ENCODE measurements around the gene SPATA13.
A peak's percentile ranks its signal among the peaks of the same experiment; 100 is the strongest.
"Not testable (repeated sequence)": the region's sequence is repeated elsewhere in the genome, so short reads cannot be mapped to it uniquely, and the experiment has no call there.

The SPATA13 gene

GRCh38 chr13:24160458-24161009 is at the start of gene SPATA13:
Gene SPATA13 (plus strand): TSS chr13:24160720. CDS start chr13:24222930, 62,210 bp downstream.
- DNase-seq (ENCODE audit: extremely low spot score, insufficient read length, low read depth) (peak; percentile 98), FAIRE-seq (peak; percentile 90)

- no peak for DNase-seq (ENCODE audit: extremely low spot score, insufficient read length, low read depth)
- FAIRE-seq, result no peak
These were observed 47.7 kb upstream of the SPATA13 start for GRCh38 chr13:24112791-24113190.

GRCh38 chr13:24115671-24116070 is 44.8 kb upstream of the SPATA13 start:
- DNase-seq (ENCODE audit: extremely low spot score, insufficient read length, low read depth) (no peak), FAIRE-seq (no peak)

DNA sequence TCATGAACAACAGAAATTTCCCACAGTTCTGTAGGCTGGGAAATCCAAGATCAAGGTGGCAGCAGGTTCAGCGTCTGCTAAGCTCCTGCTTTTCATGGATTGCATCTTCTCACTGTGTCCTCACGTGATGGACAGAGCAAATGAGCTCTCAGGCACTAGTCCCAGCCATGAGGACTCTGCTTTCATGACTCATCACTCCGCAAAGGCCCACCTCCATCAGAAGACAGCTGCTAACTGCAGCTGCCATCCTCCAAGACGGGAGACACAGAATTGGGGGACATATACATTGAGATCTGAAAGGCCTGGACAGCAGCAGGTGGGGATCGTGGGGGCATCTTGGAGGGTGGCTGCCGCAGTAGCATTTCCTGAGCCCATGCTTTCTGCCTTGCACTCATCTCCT is 44.4 kb upstream of the SPATA13 start:
- DNase-seq (ENCODE audit: extremely low spot score, insufficient read length, low read depth) (no peak), FAIRE-seq (no peak)

DNA sequence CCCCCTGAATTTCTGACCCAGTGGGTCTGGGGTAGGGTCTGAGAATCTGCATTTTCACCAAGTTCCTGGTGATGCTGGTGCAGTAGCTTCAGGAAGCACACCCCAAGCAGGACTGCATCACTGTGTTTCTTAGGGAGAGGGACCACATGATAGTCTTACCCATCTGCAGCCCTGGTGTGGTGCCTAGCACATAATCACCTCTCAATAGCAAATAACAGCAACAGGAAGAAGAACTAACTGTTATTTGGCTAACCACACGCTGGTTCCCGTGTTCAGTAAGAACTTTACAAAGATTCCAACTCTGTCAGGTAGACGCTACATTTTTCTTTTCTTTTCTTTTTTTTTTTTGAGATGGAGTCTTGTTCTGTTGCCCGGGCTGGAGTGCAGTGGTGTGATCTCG is 41.9 kb upstream of the SPATA13 start:
- no peak for FAIRE-seq
- no peak for DNase-seq (ENCODE audit: extremely low spot score, insufficient read length, low read depth)

DNA sequence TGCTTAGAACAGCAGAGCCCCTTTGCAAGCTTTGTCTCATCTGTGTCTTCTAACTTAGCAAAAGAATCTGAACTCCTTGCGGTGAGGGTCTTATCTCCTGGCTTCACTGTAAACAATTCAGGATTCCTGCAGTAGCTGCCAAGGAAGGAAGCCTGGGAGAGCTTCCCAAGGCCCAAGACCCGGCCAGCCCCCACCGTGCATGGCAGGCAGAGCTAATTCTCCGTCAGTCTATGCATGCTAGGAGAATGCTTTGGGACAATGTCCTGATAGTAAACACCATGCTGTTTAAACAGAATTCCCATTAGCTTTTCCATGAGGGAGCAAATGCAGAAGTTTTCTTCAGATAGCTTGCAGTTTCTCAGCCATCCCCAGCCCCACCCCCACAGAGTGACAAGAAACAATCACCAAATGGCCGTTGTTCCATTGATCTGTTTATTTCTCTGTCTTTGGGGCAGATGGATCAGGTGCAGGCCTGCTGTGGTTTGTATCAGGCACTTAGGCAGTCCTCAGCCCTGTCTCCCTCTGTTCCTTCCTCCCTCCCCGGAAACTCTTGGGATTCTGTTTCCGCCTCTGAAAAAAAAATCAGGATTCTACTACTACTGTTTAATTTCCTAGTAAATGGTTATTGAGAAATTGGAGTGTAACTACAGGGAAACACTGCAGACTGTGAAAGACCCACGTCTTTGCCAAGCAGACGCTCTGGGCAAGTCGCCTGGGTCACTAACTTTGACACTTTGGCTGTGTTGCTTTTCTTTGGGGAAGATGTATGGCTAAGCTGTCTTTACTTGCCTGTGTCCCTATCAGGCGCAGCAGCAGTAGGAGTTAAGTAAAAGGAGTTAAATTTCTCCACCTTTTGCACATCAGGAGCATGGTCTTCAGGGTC is 40.7 kb upstream of the SPATA13 start:
- DNase-seq (ENCODE audit: extremely low spot score, insufficient read length, low read depth) (no peak), FAIRE-seq (no peak)

DNA sequence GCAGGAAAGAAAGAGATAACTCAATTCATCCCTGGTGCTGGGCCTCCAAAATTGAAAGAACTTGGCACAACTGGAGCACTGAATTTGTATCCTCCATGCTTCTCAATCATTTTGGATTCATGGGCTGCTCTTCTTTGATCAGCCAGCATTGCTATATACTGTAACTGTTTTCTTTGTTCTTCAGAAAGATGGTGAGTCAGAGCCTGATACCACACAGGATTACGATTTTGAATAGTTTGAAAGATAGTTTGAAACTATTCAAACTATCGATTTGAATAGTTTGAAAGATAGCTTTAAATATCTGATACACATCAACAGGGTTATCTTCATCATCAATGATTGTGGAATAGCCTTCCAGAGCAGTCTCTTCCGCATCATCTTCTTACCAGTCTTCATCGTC is 38.5 kb upstream of the SPATA13 start:
- not testable (repeated sequence) for DNase-seq (ENCODE audit: extremely low spot score, insufficient read length, low read depth); FAIRE-seq

GRCh38 chr13:24122569-24122968 is 38.0 kb upstream of the SPATA13 start:
- FAIRE-seq, result no peak
- no peak for DNase-seq (ENCODE audit: extremely low spot score, insufficient read length, low read depth)

DNA sequence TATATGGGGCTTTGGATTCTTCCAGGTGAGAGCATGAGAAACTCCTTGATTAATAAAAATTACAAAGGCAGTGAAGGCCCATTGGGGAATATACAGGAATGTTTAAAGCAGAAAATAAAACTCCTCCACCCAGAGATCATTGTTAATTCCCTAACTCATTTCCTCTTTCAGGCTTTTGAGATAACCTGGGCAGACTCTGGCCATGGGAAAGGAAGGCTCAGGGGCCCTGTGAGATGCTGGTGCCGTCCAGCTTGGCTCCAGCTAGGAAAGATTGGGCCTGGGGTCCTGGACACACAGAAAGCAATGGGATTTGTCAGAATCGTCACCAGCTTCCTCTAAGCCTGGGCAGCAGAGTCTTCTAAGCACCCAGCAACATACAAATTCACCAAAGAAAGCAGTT is 36.8 kb upstream of the SPATA13 start:
- no peak for FAIRE-seq
- no peak for DNase-seq (ENCODE audit: extremely low spot score, insufficient read length, low read depth)

- peak; percentile 98 for FAIRE-seq
- DNase-seq (ENCODE audit: extremely low spot score, insufficient read length, low read depth), result peak; percentile 44
These were observed 35.6 kb upstream of the SPATA13 start for GRCh38 chr13:24124789-24125476.

- FAIRE-seq, result no peak
- peak; percentile 4 for DNase-seq (ENCODE audit: extremely low spot score, insufficient read length, low read depth)
These were observed 33.3 kb upstream of the SPATA13 start for GRCh38 chr13:24127116-24127631.

- DNase-seq (ENCODE audit: extremely low spot score, insufficient read length, low read depth) (no peak), FAIRE-seq (no peak)
These were observed 32.4 kb upstream of the SPATA13 start for GRCh38 chr13:24128112-24128511.

GRCh38 chr13:24128962-24129361 is 31.6 kb upstream of the SPATA13 start:
- DNase-seq (ENCODE audit: extremely low spot score, insufficient read length, low read depth) (no peak), FAIRE-seq (no peak)

GRCh38 chr13:24129914-24130774 is 30.4 kb upstream of the SPATA13 start:
- DNase-seq (ENCODE audit: extremely low spot score, insufficient read length, low read depth), result no peak
- FAIRE-seq, result no peak

- DNase-seq (ENCODE audit: extremely low spot score, insufficient read length, low read depth) (no peak), FAIRE-seq (no peak)
These were observed 28.8 kb upstream of the SPATA13 start for GRCh38 chr13:24131749-24132148.

DNA sequence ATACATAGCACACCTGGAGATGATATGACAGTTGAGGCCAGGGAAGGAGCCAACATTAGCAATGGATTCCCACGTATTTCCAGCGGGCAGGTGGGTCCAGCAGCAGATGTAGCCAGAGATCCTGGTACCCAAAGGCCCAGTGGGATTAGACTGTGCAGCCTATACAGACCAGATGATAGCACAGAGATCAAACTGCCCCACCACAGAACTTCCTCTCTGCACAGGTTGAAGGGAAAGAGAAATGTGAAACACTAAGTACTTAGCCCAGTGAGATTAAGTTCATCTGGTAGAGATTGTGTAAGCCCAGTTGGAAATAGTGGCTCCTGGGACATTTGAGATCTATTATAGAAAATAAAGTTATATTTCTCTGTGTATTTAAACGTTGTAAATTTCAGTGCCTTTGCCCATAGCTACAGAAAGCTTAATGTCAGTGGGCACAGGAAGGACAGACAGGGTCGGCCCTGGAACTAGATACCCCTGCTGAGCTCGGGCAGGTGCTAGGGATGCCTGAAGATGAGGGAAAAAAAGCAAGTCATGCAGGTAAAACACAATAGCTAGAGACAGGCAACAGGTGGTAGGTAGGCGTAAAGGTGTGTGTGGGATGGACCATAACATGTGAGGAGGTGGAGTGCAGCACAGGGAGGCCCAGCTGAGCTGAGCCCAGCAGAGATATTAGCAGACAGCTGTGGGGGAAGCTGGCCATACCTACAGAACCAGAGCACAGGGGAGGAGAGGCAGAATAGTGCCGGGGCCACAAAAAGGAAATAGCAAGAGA is 27.3 kb upstream of the SPATA13 start:
- FAIRE-seq, result no peak
- no peak for DNase-seq (ENCODE audit: extremely low spot score, insufficient read length, low read depth)

- DNase-seq (ENCODE audit: extremely low spot score, insufficient read length, low read depth) (no peak), FAIRE-seq (no peak)
These were observed 26.3 kb upstream of the SPATA13 start for GRCh38 chr13:24134231-24134630.

DNA sequence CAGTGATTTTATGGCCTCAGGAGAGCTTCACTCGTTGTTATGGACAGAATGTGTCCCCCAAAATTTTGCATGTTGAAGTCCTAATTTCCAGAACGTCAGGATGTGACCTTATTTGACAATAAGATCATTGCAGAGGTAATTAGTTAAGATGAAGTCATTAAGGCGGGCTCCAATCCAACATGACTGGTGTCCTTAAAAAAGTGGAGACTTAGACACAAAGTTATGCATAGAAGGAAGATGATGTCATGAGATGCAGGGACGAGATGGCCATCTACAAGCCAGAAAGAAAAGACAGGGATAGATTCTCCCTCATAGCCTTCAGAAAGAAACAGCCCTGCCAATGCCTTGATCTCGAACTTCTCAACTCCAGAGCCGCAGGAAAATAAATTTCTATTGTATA is 25.8 kb upstream of the SPATA13 start:
- DNase-seq (ENCODE audit: extremely low spot score, insufficient read length, low read depth) (no peak), FAIRE-seq (no peak)

GRCh38 chr13:24135674-24136300 is 24.7 kb upstream of the SPATA13 start:
- FAIRE-seq (no peak), DNase-seq (ENCODE audit: extremely low spot score, insufficient read length, low read depth) (no peak)

All from GM18507 (cell line).